K562 (cell line): ENCODE measurements around the gene SCFD2. TPM values are rescaled to one million over a fixed set of nuclear protein-coding genes. Genes with fewer than 3 reads are reported as not detected.

Experiments
- ATF7 ChIP-seq: fragments of 450-650 bp; IDR thresholded peaks from 2 replicates; pipeline ENCODE4 v1.7.1; 2014; ENCODE audit warnings: mild to moderate bottlenecking, moderate library complexity
- BCOR ChIP-seq: fragments of 450-650 bp; IDR thresholded peaks from 2 replicates; pipeline ENCODE4 v1.6.1; 2016
- FOSL1 ChIP-seq: fragments of 200-800 bp; sonication (Bioruptor generic); conservative IDR thresholded peaks from 2 replicates; pipeline ENCODE4 v1.6.1; 2016; ENCODE audit warnings: missing genetic modification characterization, missing compliant biosample characterization
- FOXJ3 ChIP-seq: sonication (generic); formaldehyde crosslinking; IDR thresholded peaks from 2 replicates; pipeline ENCODE4 v1.4.0; 2020; ENCODE audit warnings: mild to moderate bottlenecking, missing genetic modification reagents
- NBN ChIP-seq: fragments of 450-650 bp; IDR thresholded peaks from 2 replicates; pipeline ENCODE4 v1.6.1; 2016; ENCODE audit warnings: low read depth, mild to moderate bottlenecking
- NRF1 ChIP-seq, 2 experiments: fragments of 450-650 bp; IDR thresholded peaks in 1 of 2; conservative IDR thresholded peaks in 1 of 2; 2 replicates each; pipeline ENCODE4 v1.6.1; 2014; ENCODE audit warnings: mild to moderate bottlenecking in 2 of 2
- OTX1 ChIP-seq: fragments of 450-650 bp; formaldehyde crosslinking; IDR thresholded peaks from 2 replicates; pipeline ENCODE4 v1.4.0; 2022; ENCODE audit warnings: mild to moderate bottlenecking
- PCBP1 ChIP-seq: fragments of 200-400 bp; formaldehyde crosslinking; IDR thresholded peaks from 2 replicates; pipeline ENCODE4 v1.6.1; 2018; ENCODE audit warnings: mild to moderate bottlenecking, low read depth, low read length; ENCODE audit not compliant: poor library complexity, severe bottlenecking
- PHF20 ChIP-seq: fragments of 450-650 bp; IDR thresholded peaks from 2 replicates; pipeline ENCODE4 v1.6.1; 2018; ENCODE audit not compliant: partially characterized antibody
- RBM39 ChIP-seq: fragments of 200-400 bp; formaldehyde crosslinking; optimal IDR thresholded peaks from 2 replicates; pipeline ENCODE3; 2018; ENCODE audit warnings: low read depth, low read length
- SMAD4 ChIP-seq: fragments of 250-450 bp; sonication (Bioruptor Pico); conservative IDR thresholded peaks from 2 replicates; pipeline ENCODE4 v1.8.0; 2021; ENCODE audit warnings: inconsistent platforms, mild to moderate bottlenecking, moderate library complexity
- TCF3 ChIP-seq: sonication (generic); formaldehyde crosslinking; IDR thresholded peaks from 2 replicates; pipeline ENCODE4 v1.4.0; 2020; ENCODE audit warnings: mild to moderate bottlenecking, missing genetic modification reagents
- ZNF184 ChIP-seq: sonication (generic); formaldehyde crosslinking; IDR thresholded peaks from 2 replicates; pipeline ENCODE4 v1.5.0; 2020; ENCODE audit warnings: missing genetic modification reagents
- ZNF75A ChIP-seq: fragments of 450-650 bp; formaldehyde crosslinking; IDR thresholded peaks from 2 replicates; pipeline ENCODE4 v1.4.0; 2020; ENCODE audit warnings: mild to moderate bottlenecking
- polyA plus RNA-seq, 8 experiments: library from polyadenylated mRNA; depleted of rRNA in 4 of 8; stranded (reverse) in 5 of 8; unstranded in 3 of 8; fragments of >200 nt; fragmentation: Nextera tagmentation in 2 of 8; fragmentation: Illumina TruSeq in 1 of 8; extraction: Ambion mirVana in 2 of 8; extraction: Trizol in 1 of 8; gene quantifications; 2 replicates each; pipeline versions ENCODE4 v1.2.1 to v1.2.3, GENCODE V29; 2011 to 2014; ENCODE audit warnings: inconsistent platforms in 1 of 8, missing spikeins in 1 of 8
- total RNA-seq, 7 experiments: library from RNA; depleted of rRNA in 6 of 7; stranded (reverse); fragments of >200 nt in 6 of 7; fragmentation: Illumina TruSeq in 2 of 7; extraction: Trizol in 2 of 7; gene quantifications; 2 replicates each; pipeline versions ENCODE4 v1.2.1 to v1.2.3, GENCODE V29; 2011 to 2021; ENCODE audit warnings: low replicate concordance in 1 of 7
- TF ChIP-seq, protein P1 (sequence below): fragments of 150-350 bp; IDR thresholded peaks from 2 replicates; pipeline ENCODE4 v1.6.1; 2014; ENCODE audit warnings: low read depth, mild to moderate bottlenecking, low read length, borderline replicate concordance
- TF ChIP-seq, protein P2 (sequence below): sonication (generic); formaldehyde crosslinking; IDR thresholded peaks from 2 replicates; pipeline ENCODE4 v1.8.0; 2023; ENCODE audit warnings: mild to moderate bottlenecking, missing genetic modification reagents
- TF ChIP-seq, protein P3 (sequence below), 2 experiments: fragments of 450-650 bp in 1 of 2; sonication (generic) in 1 of 2; formaldehyde crosslinking in 1 of 2; IDR thresholded peaks in 1 of 2; conservative IDR thresholded peaks in 1 of 2; 2 replicates each; pipeline versions ENCODE4 v1.6.1 to v1.8.1; 2016 to 2023; ENCODE audit warnings: mild to moderate bottlenecking in 2 of 2, moderate library complexity in 2 of 2, inconsistent platforms in 1 of 2, missing genetic modification reagents in 1 of 2
- TF ChIP-seq, protein P4 (sequence below): fragments of 250-450 bp; sonication (Bioruptor Pico); IDR thresholded peaks from 2 replicates; pipeline ENCODE4 v1.5.0; 2020; ENCODE audit warnings: mild to moderate bottlenecking, borderline replicate concordance
- TF ChIP-seq, protein P5 (sequence below): fragments of 250-450 bp; sonication (Bioruptor Pico); IDR thresholded peaks from 2 replicates; pipeline ENCODE4 v1.5.0; 2021

SCFD2 gene
- total and polyA plus RNA-seq, 9 of the 15 experiments (the other 6 are each of a cell fraction or from before 2014, with no cell fraction given): 5.7 to 30.3 (median 22.8) TPM

DNA sequence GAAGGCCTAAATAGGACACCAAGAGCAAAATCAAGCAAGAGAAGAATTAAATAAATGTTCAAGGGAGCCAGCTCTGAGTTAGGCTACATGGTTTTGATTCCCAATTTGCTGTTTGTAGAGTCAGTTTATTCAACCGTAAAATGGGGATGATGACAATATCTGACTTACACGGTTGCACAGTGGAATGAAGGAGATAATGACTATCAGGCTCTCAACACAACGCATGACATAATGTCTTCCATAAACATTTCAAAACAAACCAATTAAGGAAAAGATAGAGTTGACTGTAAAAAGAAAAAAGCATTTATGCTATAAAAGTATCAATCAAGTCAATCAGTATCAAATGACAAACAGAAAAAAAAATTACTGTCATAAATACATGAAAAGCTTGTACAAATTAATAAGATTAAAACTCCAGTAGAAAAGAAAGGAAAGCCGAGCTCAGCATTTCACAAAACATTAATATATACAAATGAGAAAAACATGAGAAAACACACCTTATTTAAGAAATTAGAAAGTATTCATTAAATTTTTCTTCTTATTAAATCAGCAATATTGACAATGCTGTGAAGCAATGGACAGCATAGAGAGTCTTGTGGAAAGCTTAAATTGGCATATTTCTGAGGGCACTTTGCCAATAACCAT is 179.0 kb downstream of the SCFD2 start (continued):
- TF ChIP-seq, protein P1, sequence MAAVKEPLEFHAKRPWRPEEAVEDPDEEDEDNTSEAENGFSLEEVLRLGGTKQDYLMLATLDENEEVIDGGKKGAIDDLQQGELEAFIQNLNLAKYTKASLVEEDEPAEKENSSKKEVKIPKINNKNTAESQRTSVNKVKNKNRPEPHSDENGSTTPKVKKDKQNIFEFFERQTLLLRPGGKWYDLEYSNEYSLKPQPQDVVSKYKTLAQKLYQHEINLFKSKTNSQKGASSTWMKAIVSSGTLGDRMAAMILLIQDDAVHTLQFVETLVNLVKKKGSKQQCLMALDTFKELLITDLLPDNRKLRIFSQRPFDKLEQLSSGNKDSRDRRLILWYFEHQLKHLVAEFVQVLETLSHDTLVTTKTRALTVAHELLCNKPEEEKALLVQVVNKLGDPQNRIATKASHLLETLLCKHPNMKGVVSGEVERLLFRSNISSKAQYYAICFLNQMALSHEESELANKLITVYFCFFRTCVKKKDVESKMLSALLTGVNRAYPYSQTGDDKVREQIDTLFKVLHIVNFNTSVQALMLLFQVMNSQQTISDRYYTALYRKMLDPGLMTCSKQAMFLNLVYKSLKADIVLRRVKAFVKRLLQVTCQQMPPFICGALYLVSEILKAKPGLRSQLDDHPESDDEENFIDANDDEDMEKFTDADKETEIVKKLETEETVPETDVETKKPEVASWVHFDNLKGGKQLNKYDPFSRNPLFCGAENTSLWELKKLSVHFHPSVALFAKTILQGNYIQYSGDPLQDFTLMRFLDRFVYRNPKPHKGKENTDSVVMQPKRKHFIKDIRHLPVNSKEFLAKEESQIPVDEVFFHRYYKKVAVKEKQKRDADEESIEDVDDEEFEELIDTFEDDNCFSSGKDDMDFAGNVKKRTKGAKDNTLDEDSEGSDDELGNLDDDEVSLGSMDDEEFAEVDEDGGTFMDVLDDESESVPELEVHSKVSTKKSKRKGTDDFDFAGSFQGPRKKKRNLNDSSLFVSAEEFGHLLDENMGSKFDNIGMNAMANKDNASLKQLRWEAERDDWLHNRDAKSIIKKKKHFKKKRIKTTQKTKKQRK: no peak
- TF ChIP-seq BCOR (peak; percentile 88; the same call in 1 of the 2 replicates), TCF3 (CRISPR knock-in tag) (peak; percentile 84), PCBP1 (no peak), NRF1 (conservative IDR thresholded peaks at IDR 0.05 in 1 of 2, IDR thresholded peaks at IDR 0.05 in 1 of 2) (no peak), PHF20 (no peak), ZNF184 (no peak), NBN (no peak; the same call in 1 of the 2 replicates), FOXJ3 (CRISPR knock-in tag) (no peak), ATF7 (peak; percentile 88), RBM39 (no peak), FOSL1 (tag) (peak; percentile 60), ZNF75A (no peak), SMAD4 (CRISPR knock-in tag) (0 out of 2 replicates have a peak, but pooled peaks have one; percentile 29), OTX1 (CRISPR knock-in tag) (no peak)
- TF ChIP-seq, protein P2, sequence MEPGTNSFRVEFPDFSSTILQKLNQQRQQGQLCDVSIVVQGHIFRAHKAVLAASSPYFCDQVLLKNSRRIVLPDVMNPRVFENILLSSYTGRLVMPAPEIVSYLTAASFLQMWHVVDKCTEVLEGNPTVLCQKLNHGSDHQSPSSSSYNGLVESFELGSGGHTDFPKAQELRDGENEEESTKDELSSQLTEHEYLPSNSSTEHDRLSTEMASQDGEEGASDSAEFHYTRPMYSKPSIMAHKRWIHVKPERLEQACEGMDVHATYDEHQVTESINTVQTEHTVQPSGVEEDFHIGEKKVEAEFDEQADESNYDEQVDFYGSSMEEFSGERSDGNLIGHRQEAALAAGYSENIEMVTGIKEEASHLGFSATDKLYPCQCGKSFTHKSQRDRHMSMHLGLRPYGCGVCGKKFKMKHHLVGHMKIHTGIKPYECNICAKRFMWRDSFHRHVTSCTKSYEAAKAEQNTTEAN (CRISPR knock-in tag): no peak
- TF ChIP-seq, protein P3, sequence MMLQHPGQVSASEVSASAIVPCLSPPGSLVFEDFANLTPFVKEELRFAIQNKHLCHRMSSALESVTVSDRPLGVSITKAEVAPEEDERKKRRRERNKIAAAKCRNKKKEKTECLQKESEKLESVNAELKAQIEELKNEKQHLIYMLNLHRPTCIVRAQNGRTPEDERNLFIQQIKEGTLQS (IDR thresholded peaks at IDR 0.05): peak; percentile 65; the same call in 1 of the 2 replicates
- TF ChIP-seq, protein P3 (CRISPR knock-in tag; conservative IDR thresholded peaks at IDR 0.05): no peak
- TF ChIP-seq, protein P4, sequence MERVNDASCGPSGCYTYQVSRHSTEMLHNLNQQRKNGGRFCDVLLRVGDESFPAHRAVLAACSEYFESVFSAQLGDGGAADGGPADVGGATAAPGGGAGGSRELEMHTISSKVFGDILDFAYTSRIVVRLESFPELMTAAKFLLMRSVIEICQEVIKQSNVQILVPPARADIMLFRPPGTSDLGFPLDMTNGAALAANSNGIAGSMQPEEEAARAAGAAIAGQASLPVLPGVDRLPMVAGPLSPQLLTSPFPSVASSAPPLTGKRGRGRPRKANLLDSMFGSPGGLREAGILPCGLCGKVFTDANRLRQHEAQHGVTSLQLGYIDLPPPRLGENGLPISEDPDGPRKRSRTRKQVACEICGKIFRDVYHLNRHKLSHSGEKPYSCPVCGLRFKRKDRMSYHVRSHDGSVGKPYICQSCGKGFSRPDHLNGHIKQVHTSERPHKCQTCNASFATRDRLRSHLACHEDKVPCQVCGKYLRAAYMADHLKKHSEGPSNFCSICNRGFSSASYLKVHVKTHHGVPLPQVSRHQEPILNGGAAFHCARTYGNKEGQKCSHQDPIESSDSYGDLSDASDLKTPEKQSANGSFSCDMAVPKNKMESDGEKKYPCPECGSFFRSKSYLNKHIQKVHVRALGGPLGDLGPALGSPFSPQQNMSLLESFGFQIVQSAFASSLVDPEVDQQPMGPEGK (CRISPR knock-in tag): no peak
- TF ChIP-seq, protein P5, sequence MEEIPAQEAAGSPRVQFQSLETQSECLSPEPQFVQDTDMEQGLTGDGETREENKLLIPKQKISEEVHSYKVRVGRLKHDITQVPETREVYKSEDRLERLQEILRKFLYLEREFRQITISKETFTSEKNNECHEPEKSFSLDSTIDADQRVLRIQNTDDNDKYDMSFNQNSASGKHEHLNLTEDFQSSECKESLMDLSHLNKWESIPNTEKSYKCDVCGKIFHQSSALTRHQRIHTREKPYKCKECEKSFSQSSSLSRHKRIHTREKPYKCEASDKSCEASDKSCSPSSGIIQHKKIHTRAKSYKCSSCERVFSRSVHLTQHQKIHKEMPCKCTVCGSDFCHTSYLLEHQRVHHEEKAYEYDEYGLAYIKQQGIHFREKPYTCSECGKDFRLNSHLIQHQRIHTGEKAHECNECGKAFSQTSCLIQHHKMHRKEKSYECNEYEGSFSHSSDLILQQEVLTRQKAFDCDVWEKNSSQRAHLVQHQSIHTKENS: no peak
